ENCODE data around the gene ING4. TPM values are rescaled to one million over a fixed set of nuclear protein-coding genes. Genes with fewer than 3 reads are reported as not detected.
A peak's percentile ranks its signal among the peaks of the same experiment; 100 is the strongest.

The ING4 gene
- total and polyA plus RNA-seq, 2 of the 13 experiments (the other 11 are each of a cell fraction or from before 2014, with no cell fraction given) = 14.4 to 32.4 TPM

GRCh38 chr12:6685814-6686213, 22.9 kb upstream of the ING4 start:
- no peak for DNase-seq (ENCODE audit: low spot score)
- CTCF ChIA-PET (ENCODE audit: low intra/inter-chr PET ratio, low total read pairs) = interaction anchor here (1.9 kb wide), 1 partner anchor 68 kb away, joined by 15 read pairs; no protein-coding TSS in a partner anchor
- no peak overlapping the region for H3K27ac ChIP-seq (ENCODE audit: extremely low read length, insufficient read depth, low read length)
- no peak overlapping the region for H2AFZ ChIP-seq (ENCODE audit: low read length)
- ATAC-seq = no peak
- H3K4me1 ChIP-seq (ENCODE audit: insufficient read depth, low read length) = peaks cover 53% of the 10 kb centered on the region
- POLR2A ChIA-PET = interaction anchor here (1.0 kb wide), 1 partner anchor 186 kb away, joined by 3 read pairs; no protein-coding TSS in a partner anchor
- TF ChIP-seq ZNF512B (CRISPR knock-in tag; IDR thresholded peaks at IDR 0.05; ENCODE audit: borderline replicate concordance) (no peak), KLF9 (CRISPR knock-in tag; IDR thresholded peaks at IDR 0.05; ENCODE audit: low read depth) (no peak), MYC (CRISPR knock-in tag; IDR thresholded peaks at IDR 0.05; ENCODE audit: borderline replicate concordance) (no peak), YEATS2 (CRISPR knock-in tag; IDR thresholded peaks at IDR 0.05; ENCODE audit: borderline replicate concordance) (no peak), ZNF790 (CRISPR knock-in tag; IDR thresholded peaks at IDR 0.05; ENCODE audit: borderline replicate concordance) (no peak), ZNF839 (CRISPR knock-in tag; IDR thresholded peaks at IDR 0.05; ENCODE audit: borderline replicate concordance) (no peak), KMT2A (CRISPR knock-in tag; IDR thresholded peaks at IDR 0.05) (no peak), JARID2 (CRISPR knock-in tag; IDR thresholded peaks at IDR 0.05; ENCODE audit: insufficient replicate concordance) (no peak), NRL (CRISPR knock-in tag; IDR thresholded peaks at IDR 0.05; ENCODE audit: borderline replicate concordance) (no peak), ARID3A (IDR thresholded peaks at IDR 0.05; ENCODE audit: low read depth, low read length) (no peak), RXRA (CRISPR knock-in tag; IDR thresholded peaks at IDR 0.05) (no peak), U2AF1 (optimal IDR thresholded peaks at IDR 0.05; ENCODE audit: low read depth, low read length) (no peak), KDM4B (CRISPR knock-in tag; IDR thresholded peaks at IDR 0.05) (no peak), ZNF567 (CRISPR knock-in tag; IDR thresholded peaks at IDR 0.05; ENCODE audit: borderline replicate concordance) (no peak), CENPBD1 (CRISPR knock-in tag; IDR thresholded peaks at IDR 0.05; ENCODE audit: borderline replicate concordance, low read depth) (no peak), ZNF235 (CRISPR knock-in tag; IDR thresholded peaks at IDR 0.05; ENCODE audit: borderline replicate concordance) (no peak), SATB2 (CRISPR knock-in tag; IDR thresholded peaks at IDR 0.05) (no peak)
- WGBS (ENCODE audit: low lambda C conversion rate) = 94% methylated on average over 3 of the region's 3 CpGs
- H3K27me3 ChIP-seq (ENCODE audit: control insufficient read depth in 1 of 2, insufficient read depth in 2 of 2, low read length in 2 of 2) = no peaks in the 10 kb centered on the region; a peak in 2 of 5 replicates
- H3K79me2 ChIP-seq (ENCODE audit: insufficient read depth, low read length) = peaks cover 75% of the 10 kb centered on the region
- in situ Hi-C loops (cut with HindIII; ENCODE audit: extremely low pct_ligation_motif_present, low pct_unique_long_range_greater_than_20kb) (no loop called here), intact Hi-C loops (cut with micrococcal nuclease; ENCODE audit: unreplicated experiment) (loop anchor here (5.0 kb wide), 1 partner anchor 129 kb away; the partner anchor contains the start of gene IFFO1)
- peak overlapping the region; percentile 10; the same call in 1 of the 2 replicates for H3K4me2 ChIP-seq (ENCODE audit: low read depth, low read length)
- no peak overlapping the region for H3K4me3 ChIP-seq (replicated peaks in 1 of 3; ENCODE audit: insufficient read depth in 1 of 3, low read depth in 2 of 3, low read length in 3 of 3)
- FAIRE-seq = no peak
- no peak overlapping the region for H3K9ac ChIP-seq (ENCODE audit: insufficient read depth, low read depth, low read length)
- H4K20me1 ChIP-seq (ENCODE audit: insufficient read depth, low read length) = peaks cover 8% of the 10 kb centered on the region
- no peaks in the 10 kb centered on the region for H3K9me3 ChIP-seq (ENCODE audit: low read length)
- no TSS peak for BruUV-seq (replicated peaks)
- peaks cover 0 to 6% of the 10 kb centered on the region in 2 experiments; a peak in 4 of 5 replicates for H3K36me3 ChIP-seq (replicated peaks in 1 of 2; ENCODE audit: control insufficient read depth in 1 of 2, insufficient read depth in 2 of 2, low read length in 2 of 2)
